ENCODE measurements around the gene TCF23. TPM values are rescaled to one million over a fixed set of nuclear protein-coding genes. Genes with fewer than 3 reads are reported as not detected.
A peak's percentile ranks its signal among the peaks of the same experiment; 100 is the strongest.

TCF23 gene
- total RNA-seq, 1 experiment from 2014 or later, result 0.03 TPM

DNA sequence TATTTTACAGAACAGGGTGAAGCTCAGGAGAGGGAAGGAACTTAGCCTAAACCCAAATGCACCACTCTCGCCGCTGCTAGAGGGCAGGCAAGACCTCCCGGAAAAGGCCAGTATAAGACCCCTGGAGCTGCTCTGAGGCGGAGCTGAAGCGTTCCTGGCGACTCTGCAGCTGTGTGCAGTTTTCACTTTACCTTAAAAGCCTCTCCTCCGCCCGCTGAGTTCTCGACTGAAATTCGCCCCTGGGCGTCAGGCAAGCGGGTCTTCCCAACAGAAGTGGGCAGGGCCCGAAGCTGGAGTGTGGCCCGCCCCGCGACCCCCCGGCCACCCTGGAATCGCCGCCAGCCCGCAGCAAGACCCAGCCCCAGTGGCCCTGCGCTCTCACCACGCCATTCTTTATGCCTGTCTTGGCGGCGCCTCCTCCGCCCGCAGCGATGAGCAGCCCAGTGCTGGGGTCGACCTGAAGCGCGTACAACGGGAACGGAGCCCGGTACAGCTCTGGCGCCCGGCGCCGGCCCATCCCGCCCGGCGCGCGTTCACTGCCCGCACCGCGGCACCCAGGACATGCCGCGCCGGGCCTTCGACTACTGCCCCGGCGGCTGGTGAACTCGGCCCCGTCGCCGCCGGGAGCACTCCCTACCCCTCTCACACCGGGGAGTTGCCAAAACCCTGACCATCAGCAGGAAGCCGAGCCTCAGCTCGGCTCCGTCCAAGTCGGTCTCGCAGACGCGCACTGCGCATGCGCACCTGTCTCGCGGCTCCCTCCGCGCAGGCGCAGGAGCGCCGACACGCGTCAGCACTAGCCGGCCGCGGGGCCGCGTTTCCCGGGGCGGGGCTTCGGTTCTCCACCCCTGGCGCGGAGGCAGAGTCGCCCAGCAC is 14.7 kb upstream of the TCF23 start, which contains the start of gene PREB:
Gene PREB, minus strand, starts transcription at position 732 of the 876 bp plus-strand sequence. Its CDS starts 215 bp downstream, at position 517.
- Histone ChIP-seq H3K36me3 (ENCODE audit: control insufficient read depth, insufficient read depth, low read length) (peaks cover 4% of the 10 kb centered on the region; the same call in 1 of the 2 replicates), H3K9me3 (ENCODE audit: control insufficient read depth, insufficient read depth, low read depth, low read length) (no peaks in the 10 kb centered on the region)
- intact Hi-C loops (cut with micrococcal nuclease; ENCODE audit: unreplicated experiment), result no loop called here

DNA sequence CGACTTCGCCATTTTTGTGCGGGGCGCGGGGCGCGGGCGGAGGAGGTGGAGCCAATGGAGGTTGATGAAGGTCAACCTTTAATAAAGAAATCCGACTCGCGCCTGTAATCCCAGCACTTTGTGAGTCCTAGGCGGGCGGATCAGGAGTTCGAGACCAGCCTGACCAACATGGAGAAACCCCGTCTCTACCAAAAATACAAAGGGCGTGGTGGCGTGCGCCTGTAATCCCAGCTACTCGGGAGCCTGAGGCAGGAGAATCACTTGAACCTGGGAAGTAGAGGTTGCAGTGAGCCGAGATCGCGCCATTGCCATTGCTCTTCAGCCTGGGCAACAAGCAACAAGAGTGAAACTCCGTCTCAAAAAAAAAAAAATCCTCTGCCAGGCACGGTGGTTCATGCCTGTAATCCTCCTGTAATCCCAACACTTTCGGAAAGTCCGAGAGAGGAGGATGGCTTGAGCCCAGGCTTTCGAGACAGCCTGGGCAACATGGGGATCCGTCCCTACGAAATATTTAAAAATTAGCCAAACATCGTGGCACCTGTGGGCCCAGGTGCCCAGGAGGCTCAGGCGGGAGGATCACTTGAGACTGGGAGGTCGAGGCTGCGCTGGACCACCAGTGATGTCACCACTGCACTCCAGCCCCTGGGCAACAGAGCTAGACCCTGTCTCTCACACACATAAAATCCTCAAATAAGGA is 13.9 kb upstream of the TCF23 start:
- intact Hi-C loops (cut with micrococcal nuclease; ENCODE audit: unreplicated experiment) (no loop called here), in situ Hi-C loops (cut with HindIII; ENCODE audit: low pct_unique_long_range_greater_than_20kb, low sequenced_read_pairs) (no loop called here)
- peak overlapping the region; percentile 94 to 97 for H3K4me3 ChIP-seq (ENCODE audit: low read depth in 2 of 2, low read length in 2 of 2)
- H3K27me3 ChIP-seq (ENCODE audit: control insufficient read depth, insufficient read depth, low read length), result no peaks in the 10 kb centered on the region
- no peak for TF ChIP-seq TCF7L2 (IDR thresholded peaks at IDR 0.05; ENCODE audit: low read depth, low read length)
- TF ChIP-seq SIN3A (IDR thresholded peaks at IDR 0.05; ENCODE audit: borderline replicate concordance, insufficient read depth, low read depth, low read length), result no peak
- no peak; the same call in none of the 2 replicates for TF ChIP-seq POLR2AphosphoS5 (IDR thresholded peaks at IDR 0.05; ENCODE audit: low read depth, low read length)
- TF ChIP-seq, protein P1, sequence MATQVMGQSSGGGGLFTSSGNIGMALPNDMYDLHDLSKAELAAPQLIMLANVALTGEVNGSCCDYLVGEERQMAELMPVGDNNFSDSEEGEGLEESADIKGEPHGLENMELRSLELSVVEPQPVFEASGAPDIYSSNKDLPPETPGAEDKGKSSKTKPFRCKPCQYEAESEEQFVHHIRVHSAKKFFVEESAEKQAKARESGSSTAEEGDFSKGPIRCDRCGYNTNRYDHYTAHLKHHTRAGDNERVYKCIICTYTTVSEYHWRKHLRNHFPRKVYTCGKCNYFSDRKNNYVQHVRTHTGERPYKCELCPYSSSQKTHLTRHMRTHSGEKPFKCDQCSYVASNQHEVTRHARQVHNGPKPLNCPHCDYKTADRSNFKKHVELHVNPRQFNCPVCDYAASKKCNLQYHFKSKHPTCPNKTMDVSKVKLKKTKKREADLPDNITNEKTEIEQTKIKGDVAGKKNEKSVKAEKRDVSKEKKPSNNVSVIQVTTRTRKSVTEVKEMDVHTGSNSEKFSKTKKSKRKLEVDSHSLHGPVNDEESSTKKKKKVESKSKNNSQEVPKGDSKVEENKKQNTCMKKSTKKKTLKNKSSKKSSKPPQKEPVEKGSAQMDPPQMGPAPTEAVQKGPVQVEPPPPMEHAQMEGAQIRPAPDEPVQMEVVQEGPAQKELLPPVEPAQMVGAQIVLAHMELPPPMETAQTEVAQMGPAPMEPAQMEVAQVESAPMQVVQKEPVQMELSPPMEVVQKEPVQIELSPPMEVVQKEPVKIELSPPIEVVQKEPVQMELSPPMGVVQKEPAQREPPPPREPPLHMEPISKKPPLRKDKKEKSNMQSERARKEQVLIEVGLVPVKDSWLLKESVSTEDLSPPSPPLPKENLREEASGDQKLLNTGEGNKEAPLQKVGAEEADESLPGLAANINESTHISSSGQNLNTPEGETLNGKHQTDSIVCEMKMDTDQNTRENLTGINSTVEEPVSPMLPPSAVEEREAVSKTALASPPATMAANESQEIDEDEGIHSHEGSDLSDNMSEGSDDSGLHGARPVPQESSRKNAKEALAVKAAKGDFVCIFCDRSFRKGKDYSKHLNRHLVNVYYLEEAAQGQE (IDR thresholded peaks at IDR 0.05; ENCODE audit: insufficient read depth in 1 of 2, low read depth in 2 of 2, low read length in 1 of 2), result no peak
- TF ChIP-seq, protein P2, sequence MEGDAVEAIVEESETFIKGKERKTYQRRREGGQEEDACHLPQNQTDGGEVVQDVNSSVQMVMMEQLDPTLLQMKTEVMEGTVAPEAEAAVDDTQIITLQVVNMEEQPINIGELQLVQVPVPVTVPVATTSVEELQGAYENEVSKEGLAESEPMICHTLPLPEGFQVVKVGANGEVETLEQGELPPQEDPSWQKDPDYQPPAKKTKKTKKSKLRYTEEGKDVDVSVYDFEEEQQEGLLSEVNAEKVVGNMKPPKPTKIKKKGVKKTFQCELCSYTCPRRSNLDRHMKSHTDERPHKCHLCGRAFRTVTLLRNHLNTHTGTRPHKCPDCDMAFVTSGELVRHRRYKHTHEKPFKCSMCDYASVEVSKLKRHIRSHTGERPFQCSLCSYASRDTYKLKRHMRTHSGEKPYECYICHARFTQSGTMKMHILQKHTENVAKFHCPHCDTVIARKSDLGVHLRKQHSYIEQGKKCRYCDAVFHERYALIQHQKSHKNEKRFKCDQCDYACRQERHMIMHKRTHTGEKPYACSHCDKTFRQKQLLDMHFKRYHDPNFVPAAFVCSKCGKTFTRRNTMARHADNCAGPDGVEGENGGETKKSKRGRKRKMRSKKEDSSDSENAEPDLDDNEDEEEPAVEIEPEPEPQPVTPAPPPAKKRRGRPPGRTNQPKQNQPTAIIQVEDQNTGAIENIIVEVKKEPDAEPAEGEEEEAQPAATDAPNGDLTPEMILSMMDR (IDR thresholded peaks at IDR 0.05), result no peak
- H3K9me3 ChIP-seq (ENCODE audit: control insufficient read depth, insufficient read depth, low read depth, low read length), result no peaks in the 10 kb centered on the region
- ChIA-PET POLR2A (interaction anchor here (0.6 kb wide), 1 partner anchor 176 kb away, joined by 4 read pairs; no protein-coding TSS in a partner anchor), CTCF (no interaction called here)
- no TSS peak for BruUV-seq (replicated peaks)
- H3K4me1 ChIP-seq (ENCODE audit: control insufficient read depth, insufficient read depth, low read length), result peaks cover 5% of the 10 kb centered on the region
- peaks cover 4% of the 10 kb centered on the region; the same call in 1 of the 2 replicates for H3K36me3 ChIP-seq (ENCODE audit: control insufficient read depth, insufficient read depth, low read length)
- DNase-seq (ENCODE audit: low read depth, low spot score), result no peak
- no peak for ATAC-seq
- H3K27ac ChIP-seq (ENCODE audit: low read length), result peak overlapping the region; percentile 89

More for the DNA sequence above, 14.7 kb upstream of the TCF23 start, which contains the start of gene PREB:
- peak within 1 kb of the TSS; percentile 89 for H3K27ac ChIP-seq (ENCODE audit: low read length)
- no TSS peak for BruUV-seq (replicated peaks)
- POLR2A ChIA-PET, result interaction anchor here (0.6 kb wide), 1 partner anchor 176 kb away, joined by 4 read pairs; no protein-coding TSS in a partner anchor
- peaks cover 5% of the 10 kb centered on the region for H3K4me1 ChIP-seq (ENCODE audit: control insufficient read depth, insufficient read depth, low read length)
- in situ Hi-C loops (cut with HindIII; ENCODE audit: low pct_unique_long_range_greater_than_20kb, low sequenced_read_pairs), result no loop called here
- H3K4me3 ChIP-seq (ENCODE audit: low read depth in 2 of 2, low read length in 2 of 2), result peak within 1 kb of the TSS; percentile 94 to 97
- peak; percentile 98 for ATAC-seq
- TF ChIP-seq, protein P1 (IDR thresholded peaks at IDR 0.05; ENCODE audit: insufficient read depth in 1 of 2, low read depth in 2 of 2, low read length in 1 of 2), result no peak
- TF ChIP-seq TCF7L2 (IDR thresholded peaks at IDR 0.05; ENCODE audit: low read depth, low read length), result no peak
- TF ChIP-seq SIN3A (IDR thresholded peaks at IDR 0.05; ENCODE audit: borderline replicate concordance, insufficient read depth, low read depth, low read length), result 0 out of 2 replicates have a peak, but pooled peaks have one; percentile 33
- peak; percentile 91 for TF ChIP-seq POLR2AphosphoS5 (IDR thresholded peaks at IDR 0.05; ENCODE audit: low read depth, low read length)
- TF ChIP-seq, protein P2 (IDR thresholded peaks at IDR 0.05), result no peak
- H3K27me3 ChIP-seq (ENCODE audit: control insufficient read depth, insufficient read depth, low read length), result no peaks in the 10 kb centered on the region
- CTCF ChIA-PET, result interaction anchor here (0.9 kb wide), 1 partner anchor 65 kb away, joined by 3 read pairs; no protein-coding TSS in a partner anchor
- peak; percentile 88 for DNase-seq (ENCODE audit: low read depth, low spot score)
